HG03280 (cell line): ENCODE results near the gene PRDM2.

Experiments used
- ATAC-seq: cut with Tn5 transposase; IDR thresholded peaks from one replicate; pipeline ENCODE4 v1.9.1; 2021; ENCODE audit warnings: mild to moderate bottlenecking, moderate library complexity; ENCODE audit not compliant: unreplicated experiment

PRDM2 gene

GRCh38 chr1:13790290-13791030 is 90.5 kb downstream of the PRDM2 start:
- no peak for ATAC-seq

DNA sequence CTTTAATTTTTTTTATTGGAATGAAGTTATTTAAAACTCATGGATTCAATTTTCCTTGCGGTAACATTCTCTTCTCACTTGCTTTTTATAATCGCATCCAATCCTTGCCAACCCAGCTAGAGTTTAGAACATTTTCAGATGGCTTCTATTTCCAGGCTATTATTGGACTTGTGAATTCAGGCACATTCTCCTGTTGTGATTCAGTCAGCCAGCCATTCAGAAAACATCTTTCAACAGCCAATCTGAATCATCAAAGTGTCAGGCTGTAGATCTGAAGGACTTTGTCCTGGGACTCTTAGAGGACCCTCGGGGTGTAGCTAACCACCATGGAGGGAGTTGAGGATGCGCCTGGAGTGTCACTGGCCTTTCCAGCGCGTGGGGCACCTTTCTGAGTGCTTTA is 92.4 kb downstream of the PRDM2 start:
- no peak for ATAC-seq

DNA sequence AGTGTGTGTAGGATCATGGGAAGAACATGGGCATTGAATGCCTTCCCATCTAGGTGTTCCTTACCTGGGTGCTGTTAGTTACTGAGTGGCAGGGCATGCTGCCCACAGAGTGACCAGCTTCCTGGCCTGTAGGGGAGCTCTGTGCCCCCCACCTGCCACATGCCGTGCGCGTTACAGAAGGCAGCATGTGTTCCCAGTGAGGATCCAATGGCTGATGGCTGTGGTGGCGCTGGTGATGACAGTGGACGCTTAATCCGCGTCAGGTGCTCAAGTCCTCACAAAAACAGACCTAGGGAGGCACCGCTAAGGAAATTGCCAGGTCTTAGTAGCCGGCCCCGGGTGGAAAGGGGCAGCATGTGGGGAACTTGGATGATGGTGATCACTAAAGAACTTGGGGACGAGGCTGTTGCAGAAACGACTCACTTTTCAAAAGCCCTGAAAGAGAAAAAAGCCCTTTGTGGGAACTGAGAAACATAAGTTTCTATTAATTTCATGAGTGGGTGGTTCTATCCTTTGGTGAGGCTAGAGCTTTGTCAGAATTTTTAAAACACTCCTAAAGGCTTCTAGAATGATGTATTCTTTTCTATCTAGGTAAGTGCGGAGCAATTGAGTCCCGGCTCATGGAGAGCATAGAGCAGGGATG is 93.2 kb downstream of the PRDM2 start:
- ATAC-seq: no peak

- ATAC-seq: no peak
Observed at GRCh38 chr1:13794231-13795187, 94.5 kb downstream of the PRDM2 start.

DNA sequence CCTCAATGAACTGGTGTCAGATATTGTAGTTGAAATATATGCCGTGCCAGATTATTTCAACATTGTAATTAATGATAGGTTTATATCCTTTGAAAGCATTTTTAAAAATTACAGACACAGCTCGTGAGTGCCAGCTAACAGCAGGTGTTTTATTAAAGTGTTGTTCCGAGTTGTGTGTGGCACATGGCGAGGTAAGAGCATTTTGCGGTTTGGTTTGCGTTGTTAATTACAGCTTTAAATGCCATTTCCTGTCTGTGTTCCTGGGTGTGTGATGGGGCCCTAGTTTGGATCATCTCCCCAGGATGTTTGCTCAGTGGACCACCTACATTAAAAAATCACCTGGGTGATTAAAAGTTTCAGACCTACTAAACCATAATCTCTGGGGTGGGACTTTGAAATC is 97.4 kb downstream of the PRDM2 start:
- no peak for ATAC-seq

- ATAC-seq: no peak
Observed at GRCh38 chr1:13798120-13798519, 98.1 kb downstream of the PRDM2 start.

DNA sequence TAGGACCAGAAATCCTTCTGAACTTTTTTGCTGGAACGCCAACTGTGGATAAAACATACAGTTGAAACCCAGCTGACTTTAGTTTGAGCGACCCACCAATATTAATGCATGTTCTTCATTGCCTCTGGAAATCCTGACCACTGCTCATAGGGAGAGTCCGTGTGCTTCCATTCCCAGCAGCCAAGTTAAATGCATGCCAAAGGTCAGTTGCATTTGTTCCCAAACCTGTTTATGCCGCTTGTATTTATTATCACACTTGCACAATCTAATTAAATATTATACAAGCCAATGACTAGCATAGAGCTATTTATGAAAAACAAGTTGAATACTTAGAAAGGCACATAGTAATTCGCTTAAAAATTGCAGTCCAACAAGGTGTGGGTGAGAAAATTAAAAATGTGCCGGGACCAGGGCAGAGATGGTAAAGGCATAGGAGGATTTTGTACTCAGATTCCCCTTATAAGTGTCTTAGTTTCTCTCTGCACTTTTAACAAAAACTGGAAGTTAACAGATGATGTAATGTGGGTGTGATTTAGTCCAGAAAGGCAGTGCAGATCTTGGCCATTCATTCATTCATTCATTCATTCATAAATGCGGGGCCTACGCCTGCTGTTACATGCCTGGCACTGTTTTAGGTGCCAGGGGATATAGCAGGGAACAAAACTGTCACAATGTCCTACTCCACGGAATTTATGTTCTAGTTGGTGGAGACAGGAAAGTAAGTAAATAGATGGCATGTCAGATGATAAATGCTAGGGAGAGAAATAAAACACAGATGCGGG is 99.7 kb downstream of the PRDM2 start:
- ATAC-seq: no peak

DNA sequence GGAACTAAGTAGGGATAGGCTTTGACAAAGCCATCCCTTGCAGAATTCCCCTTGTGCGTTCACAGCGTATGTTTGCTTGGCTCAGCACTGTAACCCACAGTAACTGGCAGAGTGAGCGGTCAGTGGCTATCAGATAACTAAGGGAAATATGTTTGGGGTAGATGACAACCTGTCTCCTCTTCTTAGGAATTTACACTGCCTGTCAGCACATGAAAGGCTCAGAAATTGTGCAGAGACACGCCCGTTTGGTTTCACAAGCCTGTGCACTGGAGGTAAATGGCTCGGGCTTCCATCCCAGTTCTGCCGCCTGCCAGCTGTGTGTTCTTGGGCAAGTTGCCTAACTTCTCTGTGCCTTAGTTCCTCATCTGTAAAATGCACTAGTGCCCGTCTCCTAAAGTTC is 101.2 kb downstream of the PRDM2 start:
- ATAC-seq: no peak

DNA sequence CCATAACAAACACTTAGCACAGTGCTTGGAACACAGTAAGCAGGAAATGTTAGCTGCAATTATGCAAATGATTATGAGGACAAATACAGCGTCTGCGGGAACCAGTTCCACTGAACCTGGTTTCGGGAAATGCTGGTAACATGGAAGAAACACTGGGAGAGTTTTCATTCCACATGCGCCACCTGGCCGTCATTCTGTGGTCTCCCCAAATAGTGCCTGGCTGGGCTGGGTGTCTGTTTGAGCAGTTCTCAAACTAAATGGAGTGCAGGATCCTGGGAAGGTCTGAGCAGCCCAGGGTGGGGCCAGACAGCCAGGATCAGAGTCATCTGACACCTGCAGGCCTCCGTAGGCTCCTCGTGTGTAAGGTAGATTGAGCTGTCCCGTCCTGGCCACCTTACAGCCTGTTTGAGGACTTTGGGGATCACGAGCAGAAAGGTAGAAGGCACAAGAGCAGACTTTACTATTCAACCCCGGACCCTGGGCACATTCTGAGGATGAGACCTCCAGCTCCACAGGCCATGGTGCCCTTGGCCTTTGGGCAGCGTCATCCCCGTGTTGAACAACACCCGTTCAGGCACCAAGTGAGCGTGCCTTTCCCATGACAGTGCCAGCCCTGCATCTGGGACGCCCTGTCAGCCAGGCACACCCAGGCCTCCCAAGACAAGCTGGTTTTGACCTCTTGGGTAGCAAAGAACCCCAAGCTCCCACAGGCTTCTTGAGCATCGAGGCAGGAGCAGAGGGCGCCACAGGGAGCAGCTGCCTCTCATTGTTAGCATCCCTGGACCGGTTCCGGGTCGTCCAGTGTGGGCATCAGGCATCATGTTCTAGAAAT is 101.9 kb downstream of the PRDM2 start:
- ATAC-seq: no peak

DNA sequence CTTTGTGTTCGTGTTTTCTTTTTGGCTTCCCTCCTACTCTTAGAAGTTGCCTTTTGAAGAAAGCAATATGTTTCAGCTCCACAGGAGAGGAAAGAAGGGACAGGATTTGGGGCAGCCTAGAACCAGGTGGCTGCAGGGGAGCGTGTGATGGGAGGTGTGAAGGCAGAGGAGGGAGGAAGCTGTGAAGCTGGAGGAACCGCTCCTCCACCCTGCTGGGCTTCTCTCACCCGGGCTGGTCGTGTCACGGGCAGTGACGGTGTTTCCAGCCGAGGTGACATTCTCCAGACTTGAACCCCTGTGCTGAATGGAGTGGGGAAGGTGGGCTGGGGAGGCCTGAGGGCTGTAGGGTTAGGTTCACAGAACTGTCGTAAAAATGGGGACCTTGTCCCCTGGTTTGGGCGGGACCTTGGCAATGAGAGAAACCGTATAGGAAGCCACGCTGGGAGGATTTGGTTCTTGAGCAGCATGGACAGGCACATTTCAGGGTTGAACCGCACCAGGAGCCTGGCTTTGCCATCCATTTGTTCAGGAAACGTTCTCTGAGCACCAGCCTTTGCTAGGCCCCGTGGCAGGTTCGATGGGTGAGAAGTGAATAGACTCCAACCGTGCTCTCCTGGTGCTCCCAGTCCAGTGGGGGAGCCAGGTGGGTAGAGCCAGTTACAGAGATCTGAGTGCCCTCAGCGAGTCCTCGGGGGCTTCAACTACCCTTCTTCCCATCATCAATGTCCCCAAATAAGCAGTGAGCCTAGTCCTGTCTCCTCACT is 103.0 kb downstream of the PRDM2 start:
- ATAC-seq: no peak

DNA sequence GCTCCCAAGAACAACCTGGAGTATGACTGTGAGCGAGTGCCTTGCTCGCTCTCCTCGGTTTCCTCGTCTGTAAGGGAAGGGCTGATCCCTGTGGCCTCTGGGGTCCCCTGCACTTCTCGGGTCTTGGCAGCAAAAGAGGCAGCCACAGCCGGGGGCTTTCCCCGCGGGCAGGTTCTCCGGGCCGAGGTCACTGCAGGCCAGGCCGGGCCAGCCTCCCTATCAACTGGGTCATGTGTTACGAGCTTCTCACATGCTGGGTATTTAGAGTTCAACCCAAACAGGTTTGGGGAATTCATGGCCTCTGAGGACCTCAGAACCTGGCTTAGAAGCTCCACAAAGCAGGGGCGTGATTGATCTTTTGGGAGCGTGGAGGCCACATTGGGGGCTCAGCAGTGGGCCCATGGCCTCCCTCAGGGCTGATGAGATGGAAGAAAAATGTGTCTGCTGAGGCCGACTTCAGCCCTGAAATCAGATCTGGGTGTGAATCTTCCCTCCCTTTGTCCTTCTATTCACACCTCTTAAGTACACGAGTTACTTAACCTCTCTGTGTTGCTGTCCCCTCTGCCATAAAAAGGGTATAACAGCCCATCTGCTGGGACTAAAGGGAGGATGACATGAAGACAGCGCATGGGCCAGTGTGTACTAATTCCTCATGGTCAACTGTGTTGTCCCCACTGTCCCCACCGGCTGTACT is 103.7 kb downstream of the PRDM2 start:
- ATAC-seq: no peak

GRCh38 chr1:13804240-13804633 is 104.2 kb downstream of the PRDM2 start:
- no peak for ATAC-seq

GRCh38 chr1:13805431-13805830 is 105.4 kb downstream of the PRDM2 start:
- ATAC-seq: no peak

DNA sequence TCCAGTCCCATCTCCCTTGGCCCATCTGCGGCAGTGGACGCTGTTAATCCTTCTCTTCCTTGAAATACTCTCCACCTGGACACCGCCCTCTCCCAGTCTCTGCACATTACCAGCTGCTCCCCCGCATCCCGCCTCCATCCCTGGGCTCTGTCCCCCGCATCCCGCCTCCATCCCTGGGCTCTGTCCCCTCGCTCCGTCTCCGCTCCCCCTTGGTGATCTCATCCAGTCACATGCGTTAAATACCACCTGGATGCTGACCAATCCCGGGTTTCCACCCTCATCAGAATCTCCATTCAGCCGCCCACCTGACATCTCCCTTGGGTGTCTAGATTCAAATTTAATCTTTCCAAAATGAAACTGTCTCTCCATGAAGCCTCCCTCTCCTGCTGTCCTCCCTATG is 106.1 kb downstream of the PRDM2 start:
- ATAC-seq: no peak

GRCh38 chr1:13807209-13807608 is 107.2 kb downstream of the PRDM2 start:
- no peak for ATAC-seq

GRCh38 chr1:13808729-13809131 is 108.7 kb downstream of the PRDM2 start:
- ATAC-seq: no peak

DNA sequence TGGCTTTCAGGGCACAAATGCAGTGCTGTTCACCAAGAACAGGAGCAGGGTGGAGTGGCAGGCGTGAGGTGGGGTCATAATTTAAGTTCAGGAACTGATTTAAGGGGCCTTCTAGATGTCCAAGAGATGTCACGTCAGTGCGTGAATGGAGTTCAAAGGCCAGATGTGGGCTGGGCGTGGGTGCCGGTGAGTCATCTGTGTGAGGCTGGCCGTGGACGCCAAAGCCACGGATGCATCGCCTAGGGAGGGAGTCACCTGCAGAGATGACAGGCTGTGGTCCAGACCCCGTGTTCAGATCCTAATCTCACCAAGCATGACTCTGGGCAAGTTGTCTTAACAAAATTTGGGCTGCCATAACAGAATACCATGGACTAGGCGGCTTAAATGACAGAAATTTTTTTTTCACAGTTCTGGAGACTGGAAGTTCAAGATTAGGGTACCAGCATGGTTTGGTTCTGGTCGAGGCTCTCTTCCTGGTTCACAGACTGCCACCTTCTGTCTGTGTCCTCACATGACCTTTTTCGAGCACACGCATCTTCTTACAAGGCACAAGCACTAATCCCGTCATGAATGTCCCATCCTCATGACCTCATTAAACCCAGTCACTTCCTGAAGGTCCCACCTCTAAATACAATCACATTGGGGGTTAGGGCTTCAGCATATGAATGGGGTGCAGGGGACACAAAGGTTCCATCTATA is 109.6 kb downstream of the PRDM2 start:
- ATAC-seq: no peak
